Right lobe of liver (tissue), 6 donors: Measurements from ENCODE around the gene METTL16. TPM values are rescaled to one million over a fixed set of nuclear protein-coding genes. Genes with fewer than 3 reads are reported as not detected.

Experiments used
- ATAC-seq, 4 donors: fragments of 200-7000 bp; cut with Tn5 transposase; one replicate each; pipeline ENCODE4 v1.9.1; 2020; ENCODE audit warnings: mild to moderate bottlenecking in 4 of 4, moderate library complexity in 4 of 4
- DNase-seq, 3 donors: peaks; one replicate each; pipeline ENCODE4 v3.0.0-alpha.2; 2020
- H3K27ac ChIP-seq, 3 donors: fragments of 200-600 bp; one replicate each; pipeline ENCODE4 v1.8.0; 2022
- H3K27me3 ChIP-seq, 2 donors: fragments of 200-600 bp; one replicate each; pipeline ENCODE4 v1.8.0; 2022
- H3K36me3 ChIP-seq, 4 donors: fragments of 200-600 bp; sonication (generic) in 1 of 4; one replicate each; pipeline versions ENCODE4 v1.5.1 to v1.8.0; 2017 to 2022; ENCODE audit warnings: control low read depth in 1 of 4
- H3K4me1 ChIP-seq, 4 donors: fragments of 200-600 bp; sonication (generic) in 1 of 4; one replicate each; pipeline versions ENCODE4 v1.5.1 to v1.8.0; 2017 to 2022; ENCODE audit warnings: control low read depth in 1 of 4
- H3K4me3 ChIP-seq, 3 donors: fragments of 200-600 bp; one replicate each; pipeline ENCODE4 v1.8.0; 2022
- H3K9me3 ChIP-seq, 4 donors: fragments of 200-600 bp; sonication (generic) in 1 of 4; one replicate each; pipeline versions ENCODE4 v1.5.1 to v1.8.0; 2017 to 2022; ENCODE audit warnings: control low read depth in 1 of 4
- CTCF ChIP-seq, 4 donors: fragments of 200-600 bp in 3 of 4; fragments of 450-650 bp in 1 of 4; IDR thresholded peaks; one replicate each; pipeline versions ENCODE4 v1.5.1 to v1.8.0; 2016 to 2022; ENCODE audit warnings: antibody characterized with exemption in 4 of 4, mild to moderate bottlenecking in 2 of 4
- POLR2A ChIP-seq: fragments of 450-650 bp; IDR thresholded peaks from one replicate; pipeline ENCODE4 v1.6.1; 2017; ENCODE audit warnings: antibody characterized with exemption, mild to moderate bottlenecking
- WGBS: methylation state at CpG from one replicate; pipeline ENCODE4 v1.1.6; 2018; ENCODE audit warnings: low coverage, low lambda C conversion rate; ENCODE audit not compliant: insufficient coverage; ENCODE audit errors: missing lambda C conversion rate; 5-methylcytosine and 5-hydroxymethylcytosine counted together
- intact Hi-C, 2 donors: fragments of 100-400 bp; cut with DNase I; formaldehyde crosslinking; loops; one replicate each; pipeline versions ENCODE4 v1.11.2 to v1.14.1; 2022
- long read RNA-seq: library from polyadenylated mRNA; unstranded; transcript quantifications from one replicate; pipeline ENCODE4 v2.0.0, GENCODE V29; 2019
- total RNA-seq, 6 experiments: library from RNA; depleted of rRNA in 2 of 6; stranded (reverse); fragments of >200 nt in 2 of 6; fragmentation: NEBNext Ultra II Directional in 3 of 6; extraction: Animal tissue kit (Norgen Biotek cat#: 25700) in 3 of 6; gene quantifications; one replicate each; pipeline versions ENCODE4 v1.1.0 to v1.2.4, GENCODE V29; 2016 to 2023
- donor health status: DM: no; HTN: yes; CAD: no.
- donor health status: DM: no; HTN: no; CAD: no.
- donor health status: DM: no; HTN: no; CAD: no.
- donor health status: DM: no; HTN: yes; CAD: no.
- donor health status: DM: no; HTN: yes; CAD: no.

The METTL16 gene
- total RNA-seq, result 10 to 100 TPM in 1 of 6 experiments, 1 to 10 TPM in 5; 8.4 to 12.1 (median 9.3) TPM
- long read RNA-seq, partial matches to known transcripts, result 1 of 3 reads
- long read RNA-seq, other reads (novel, unspliced or antisense), result 2 of 3 reads

- under 1% methylated on average over 38 of the region's 49 CpGs for WGBS
- peak within 1 kb of the TSS; percentile 48 to 87 (median 79) for H3K4me3 ChIP-seq
- H3K27me3 ChIP-seq, result no peaks in the 10 kb centered on the region
- DNase-seq (peak; percentile 97), ATAC-seq (peak; percentile 99 to 100 (median 100))
- H3K9me3 ChIP-seq, result no peaks in the 10 kb centered on the region
- peaks cover 0 to 11% (median 5%) of the 10 kb centered on the region in 4 donors for H3K4me1 ChIP-seq
- TF ChIP-seq CTCF (IDR thresholded peaks at IDR 0.05), result no peak
- peak; percentile 50 for TF ChIP-seq POLR2A
- no peaks in the 10 kb centered on the region for H3K36me3 ChIP-seq
- H3K27ac ChIP-seq, result peak within 1 kb of the TSS; percentile 59 to 77 (median 73)
- intact Hi-C loops, result no loop called here
Measured at GRCh38 chr17:2511462-2512369, at the start of gene METTL16. METTL16 (minus strand) TSS chr17:2511888; CDS start chr17:2502331, 9,557 bp downstream.

GRCh38 chr17:2560658-2561057, 49.0 kb upstream of the METTL16 start:
- no peak for TF ChIP-seq POLR2A
- TF ChIP-seq CTCF (IDR thresholded peaks at IDR 0.05), result no peak
- Histone ChIP-seq H3K4me3 (no peak overlapping the region), H3K36me3 (no peaks in the 10 kb centered on the region), H3K27me3 (no peaks in the 10 kb centered on the region), H3K9me3 (no peaks in the 10 kb centered on the region), H3K27ac (no peak overlapping the region), H3K4me1 (no peaks in the 10 kb centered on the region)
- ATAC-seq (no peak), DNase-seq (no peak)
- WGBS, result 82% methylated on average over 4 of the region's 5 CpGs
- intact Hi-C loops, result no loop called here

DNA sequence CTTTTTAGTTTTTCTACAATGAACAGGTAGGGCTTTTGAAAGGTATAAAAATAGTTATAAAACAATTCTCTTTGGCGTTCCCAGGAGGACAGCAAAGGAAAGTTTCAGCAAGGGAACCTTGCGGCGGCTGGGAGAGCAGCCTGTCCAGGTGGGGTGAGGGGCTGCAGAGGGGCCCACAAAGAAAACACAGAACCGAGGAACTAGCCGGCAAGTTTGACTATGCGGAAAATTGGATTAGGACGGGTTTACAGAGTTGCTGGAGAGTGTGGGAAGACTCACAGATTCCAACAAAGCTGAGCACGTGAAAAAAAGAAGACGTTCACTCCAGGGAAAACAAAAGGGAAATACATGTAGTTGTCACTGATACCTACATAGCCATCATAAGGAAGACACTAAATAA, 40.2 kb upstream of the METTL16 start:
- intact Hi-C loops, result no loop called here
- no peak overlapping the region for H3K27ac ChIP-seq
- no peak for TF ChIP-seq POLR2A
- no peak for TF ChIP-seq CTCF (IDR thresholded peaks at IDR 0.05)
- no peak for DNase-seq
- 56% methylated on average over 8 of the region's 9 CpGs for WGBS
- H3K4me1 ChIP-seq, result no peaks in the 10 kb centered on the region
- no peak overlapping the region for H3K4me3 ChIP-seq
- H3K36me3 ChIP-seq, result no peaks in the 10 kb centered on the region
- ATAC-seq, result no peak
- no peaks in the 10 kb centered on the region for H3K27me3 ChIP-seq
- no peaks in the 10 kb centered on the region for H3K9me3 ChIP-seq

DNA sequence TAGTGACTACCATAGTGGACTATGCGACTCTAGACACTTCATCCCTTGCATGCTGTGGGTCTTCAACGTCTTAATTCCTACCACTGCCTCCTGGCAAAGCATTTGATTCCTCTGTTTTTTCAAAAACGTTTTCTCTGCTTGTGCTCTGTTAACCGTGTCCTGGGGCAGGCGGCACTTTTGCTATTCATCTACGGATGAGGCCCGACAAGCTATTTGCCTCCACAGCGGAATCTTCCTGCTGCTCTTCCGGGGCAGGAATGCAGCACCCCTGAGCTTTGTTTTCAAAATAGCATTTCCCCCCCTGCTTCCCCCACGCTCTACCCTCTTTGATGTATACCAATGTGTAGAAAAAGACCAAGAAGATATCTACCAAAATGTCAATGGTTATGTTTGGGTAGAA, 39.8 kb upstream of the METTL16 start:
- Histone ChIP-seq H3K4me3 (no peak overlapping the region), H3K4me1 (no peaks in the 10 kb centered on the region), H3K27me3 (no peaks in the 10 kb centered on the region), H3K9me3 (no peaks in the 10 kb centered on the region), H3K27ac (no peak overlapping the region), H3K36me3 (no peaks in the 10 kb centered on the region)
- DNase-seq (no peak), ATAC-seq (no peak)
- 37% methylated on average over 10 of the region's 10 CpGs for WGBS
- no peak for TF ChIP-seq CTCF (IDR thresholded peaks at IDR 0.05)
- no peak for TF ChIP-seq POLR2A
- intact Hi-C loops, result no loop called here
